Coronary artery (tissue), 2 donors: ENCODE data around the gene TFPT.

ENCODE experiments used
- DNase-seq: peaks from one replicate; pipeline ENCODE4 v3.0.0-alpha.2; 2017; ENCODE audit warnings: low spot score
- H3K27ac ChIP-seq, 2 donors: fragments of 200-600 bp; sonication (generic); one replicate each; pipeline ENCODE4 v1.5.1; 2016 to 2019
- H3K4me3 ChIP-seq: fragments of 200-600 bp; sonication (generic); 2 replicates; pipeline ENCODE4 v1.5.1; 2016; ENCODE audit warnings: mild to moderate bottlenecking, moderate library complexity
- CTCF ChIP-seq: fragments of 200-600 bp; sonication (generic); IDR thresholded peaks from one replicate; pipeline ENCODE4 v1.5.1; 2019; ENCODE audit warnings: antibody characterized with exemption

The TFPT gene

GRCh38 chr19:54148158-54148557, 32.7 kb upstream of the TFPT start:
- peak overlapping the region in 1 of 2 donors; percentile 7 for H3K27ac ChIP-seq

GRCh38 chr19:54147676-54148075, 32.2 kb upstream of the TFPT start:
- Histone ChIP-seq H3K4me3 (no peak overlapping the region), H3K27ac (peak overlapping the region in 1 of 2 donors; percentile 7)
- TF ChIP-seq CTCF: no peak
- DNase-seq: no peak

More at GRCh38 chr19:54148158-54148557, 32.7 kb upstream of the TFPT start:
- DNase-seq: no peak
- no peak overlapping the region for H3K4me3 ChIP-seq
- no peak for TF ChIP-seq CTCF

GRCh38 chr19:54145541-54146158, 30.2 kb upstream of the TFPT start:
- Histone ChIP-seq H3K4me3 (no peak overlapping the region), H3K27ac (no peak overlapping the region)
- TF ChIP-seq CTCF: no peak
- no peak for DNase-seq

DNA sequence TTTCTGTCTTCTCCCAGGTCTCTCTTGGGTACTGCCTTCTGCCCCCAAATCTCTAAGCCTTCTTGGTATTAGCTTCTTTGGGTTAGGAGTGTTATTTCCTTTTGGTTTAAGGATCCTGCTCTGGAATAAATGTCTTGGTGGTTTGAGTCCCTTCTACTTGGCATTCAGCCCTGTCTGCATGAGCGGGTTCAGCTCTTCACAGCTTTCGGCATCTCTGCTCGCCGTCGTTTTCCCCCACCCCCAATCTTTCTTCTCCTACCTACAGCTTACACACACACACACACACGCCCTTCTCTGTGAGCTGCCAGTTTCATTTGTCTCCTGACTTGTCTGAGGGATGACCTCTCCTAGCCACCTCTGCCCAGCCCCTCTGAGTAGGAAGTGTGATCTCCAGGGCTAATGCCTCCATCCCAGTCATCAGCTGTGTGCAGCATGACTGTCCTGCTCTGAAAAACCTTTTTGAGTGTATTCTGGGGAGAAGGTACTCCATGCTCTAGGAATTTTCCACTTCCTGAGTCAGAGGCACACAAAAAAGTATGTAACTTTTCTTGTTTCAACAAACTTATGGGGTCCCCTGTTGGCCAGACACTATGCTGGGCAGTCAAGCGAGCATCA, 26.8 kb upstream of the TFPT start:
- H3K4me3 ChIP-seq: no peak overlapping the region
- TF ChIP-seq CTCF: no peak
- no peak overlapping the region for H3K27ac ChIP-seq
- no peak for DNase-seq

- Histone ChIP-seq H3K4me3 (no peak overlapping the region), H3K27ac (no peak overlapping the region)
- no peak for TF ChIP-seq CTCF
- DNase-seq: no peak
Measured at GRCh38 chr19:54141356-54141755, 25.9 kb upstream of the TFPT start.

- Histone ChIP-seq H3K4me3 (peak overlapping the region; percentile 97), H3K27ac (peak overlapping the region; percentile 97 to 99)
- DNase-seq: no peak
- no peak for TF ChIP-seq CTCF
Measured at GRCh38 chr19:54138489-54139256, 23.2 kb upstream of the TFPT start.
